Skeletal muscle tissue (tissue), 4 donors: ENCODE results near the gene GLRX2. TPM values are rescaled to one million over a fixed set of nuclear protein-coding genes. Genes with fewer than 3 reads are reported as not detected.
A peak's percentile ranks its signal among the peaks of the same experiment; 100 is the strongest.

ENCODE experiments used
- H3K27ac ChIP-seq: one replicate; pipeline ENCODE4 v1.7.0; 2013; ENCODE audit warnings: mild to moderate bottlenecking, low read depth, low read length, inconsistent platforms
- H3K27me3 ChIP-seq, 3 donors: one replicate each; pipeline ENCODE4 v1.7.0; 2013; ENCODE audit warnings: low read length in 3 of 3; ENCODE audit not compliant: control insufficient read depth in 3 of 3, insufficient read depth in 3 of 3
- H3K36me3 ChIP-seq, 3 donors: one replicate each; pipeline ENCODE4 v1.7.0; 2013; ENCODE audit warnings: low read length in 3 of 3; ENCODE audit not compliant: control insufficient read depth in 3 of 3, insufficient read depth in 3 of 3
- H3K4me1 ChIP-seq, 3 donors: one replicate each; pipeline ENCODE4 v1.7.0; 2013; ENCODE audit warnings: low read length in 3 of 3, mild to moderate bottlenecking in 3 of 3; ENCODE audit not compliant: control insufficient read depth in 3 of 3, insufficient read depth in 3 of 3
- H3K4me3 ChIP-seq, 3 donors: one replicate each; pipeline ENCODE4 v1.7.0; 2013; ENCODE audit warnings: low read length in 3 of 3
- H3K9ac ChIP-seq, 3 donors: one replicate each; pipeline ENCODE4 v1.7.0; 2013; ENCODE audit warnings: low read length in 3 of 3, mild to moderate bottlenecking in 3 of 3, moderate library complexity in 2 of 3, low read depth in 1 of 3
- H3K9me3 ChIP-seq, 3 donors: one replicate each; pipeline ENCODE4 v1.7.0; 2013; ENCODE audit warnings: low read length in 3 of 3; ENCODE audit not compliant: control insufficient read depth in 3 of 3
- total RNA-seq: library from RNA; depleted of rRNA; stranded (reverse); fragments of >200 nt; gene quantifications from one replicate; pipeline ENCODE4 v1.2.3, GENCODE V29; 2014
- donor health status: Osteomylitis.

Gene GLRX2, protein sequence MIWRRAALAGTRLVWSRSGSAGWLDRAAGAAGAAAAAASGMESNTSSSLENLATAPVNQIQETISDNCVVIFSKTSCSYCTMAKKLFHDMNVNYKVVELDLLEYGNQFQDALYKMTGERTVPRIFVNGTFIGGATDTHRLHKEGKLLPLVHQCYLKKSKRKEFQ
- 4.7 TPM for total RNA-seq

DNA sequence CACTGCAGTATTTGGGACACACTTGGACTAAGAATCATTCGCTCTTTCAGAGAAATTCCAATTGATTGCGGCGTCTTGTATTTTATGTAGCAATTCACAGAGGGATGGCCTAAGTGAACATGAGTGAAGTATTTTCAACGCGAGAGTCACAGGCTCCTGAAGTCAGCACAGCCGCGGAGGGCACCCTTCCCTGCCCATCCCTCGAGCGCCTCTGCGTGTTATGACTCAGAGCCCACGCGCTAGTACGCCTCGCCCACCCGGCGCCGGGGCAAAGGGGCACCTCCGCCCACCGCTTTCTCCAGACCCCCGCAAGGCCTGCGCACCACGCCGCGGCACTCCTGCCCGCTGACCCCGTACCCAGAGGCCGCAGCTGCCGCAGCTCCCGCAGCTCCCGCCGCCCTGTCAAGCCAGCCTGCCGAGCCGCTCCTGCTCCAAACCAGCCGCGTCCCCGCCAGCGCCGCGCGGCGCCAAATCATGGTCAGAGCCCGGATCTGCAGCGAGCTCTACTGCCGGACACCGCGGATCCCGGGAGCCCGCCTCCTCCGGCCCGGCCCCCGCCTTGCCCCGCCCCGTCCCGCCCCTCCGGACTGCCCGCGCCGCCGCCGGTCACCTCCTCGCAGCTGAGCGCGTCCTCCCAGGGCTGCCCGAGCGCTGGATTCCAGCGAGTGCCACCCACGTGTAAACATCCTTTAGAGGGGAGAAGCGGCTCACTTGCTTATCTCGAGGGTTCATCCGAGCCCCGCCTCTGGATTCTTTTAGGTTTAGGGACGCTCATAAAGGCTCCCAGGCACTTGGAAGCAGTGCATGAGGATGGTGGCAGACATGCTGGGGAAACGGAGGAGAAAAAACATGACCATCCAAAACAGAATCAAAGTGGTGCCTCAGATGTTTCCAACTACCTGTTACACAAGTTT is at the start of gene GLRX2:
TSS of gene GLRX2 (minus strand) at position 508 of the 914 bp plus-strand sequence. CDS start at position 476, 32 bp downstream.
- Histone ChIP-seq H3K9ac (peak within 1 kb of the TSS; percentile 87 to 92 (median 91)), H3K4me1 (peaks cover 16 to 18% (median 17%) of the 10 kb centered on the region in 3 donors), H3K27me3 (no peaks in the 10 kb centered on the region), H3K27ac (peak within 1 kb of the TSS; percentile 93), H3K9me3 (no peaks in the 10 kb centered on the region), H3K36me3 (peaks cover 0 to 3% (median 3%) of the 10 kb centered on the region in 3 donors), H3K4me3 (peak within 1 kb of the TSS; percentile 82 to 98 (median 87))

DNA sequence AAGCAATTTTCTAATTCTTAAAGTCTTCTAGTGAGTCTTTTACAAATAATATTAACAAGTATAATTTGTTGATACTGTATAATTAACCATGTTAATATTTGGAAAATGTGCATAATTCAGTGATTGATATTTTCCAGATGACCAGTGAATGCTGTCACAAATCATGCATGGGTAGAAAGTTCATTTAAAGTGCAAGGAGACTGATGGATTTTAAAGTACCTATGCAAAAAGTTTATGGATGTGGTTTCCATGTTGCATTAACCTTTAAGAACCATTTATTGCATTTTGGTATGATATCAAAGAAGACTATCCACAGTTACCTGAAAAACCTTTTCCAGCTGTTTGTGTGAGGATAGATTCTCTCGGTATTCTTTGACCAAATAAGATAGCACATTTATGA is 39.8 kb upstream of the GLRX2 start:
- Histone ChIP-seq H3K27me3 (no peaks in the 10 kb centered on the region), H3K4me3 (no peak overlapping the region), H3K4me1 (no peaks in the 10 kb centered on the region), H3K9ac (no peak overlapping the region), H3K27ac (no peak overlapping the region), H3K9me3 (no peaks in the 10 kb centered on the region), H3K36me3 (peaks cover 5 to 25% (median 19%) of the 10 kb centered on the region in 3 donors)

DNA sequence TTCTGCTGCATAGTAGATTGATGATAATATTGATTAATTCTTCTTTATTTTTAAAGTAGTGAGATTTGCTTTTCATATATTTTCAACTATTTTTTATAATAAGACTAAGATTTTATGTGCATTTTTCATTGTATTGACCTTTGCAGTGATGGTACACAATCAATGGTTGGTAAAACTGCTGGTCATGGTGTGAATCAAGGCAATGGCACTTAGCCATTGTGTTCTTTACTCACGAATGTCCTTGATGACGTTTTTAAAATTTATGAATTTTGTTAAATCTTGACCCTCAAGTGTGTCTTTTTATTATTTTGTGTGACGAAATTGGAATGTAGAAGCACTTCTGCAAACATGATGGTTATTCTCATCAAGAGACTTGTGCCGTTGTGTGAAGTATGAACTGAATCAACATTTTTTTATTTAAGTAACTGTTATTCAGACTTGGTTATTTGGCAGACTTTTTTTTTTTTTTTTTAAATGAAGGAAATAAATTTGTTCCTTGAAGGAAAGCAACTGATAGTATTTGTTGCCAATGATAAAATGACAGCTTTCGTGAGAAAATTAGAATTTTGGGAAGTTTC is 39.2 kb upstream of the GLRX2 start:
- H3K9me3 ChIP-seq = no peaks in the 10 kb centered on the region
- H3K9ac ChIP-seq = no peak overlapping the region
- H3K27me3 ChIP-seq = no peaks in the 10 kb centered on the region
- H3K4me3 ChIP-seq = no peak overlapping the region
- no peaks in the 10 kb centered on the region for H3K4me1 ChIP-seq
- peaks cover 5 to 27% (median 25%) of the 10 kb centered on the region in 3 donors for H3K36me3 ChIP-seq
- no peak overlapping the region for H3K27ac ChIP-seq

DNA sequence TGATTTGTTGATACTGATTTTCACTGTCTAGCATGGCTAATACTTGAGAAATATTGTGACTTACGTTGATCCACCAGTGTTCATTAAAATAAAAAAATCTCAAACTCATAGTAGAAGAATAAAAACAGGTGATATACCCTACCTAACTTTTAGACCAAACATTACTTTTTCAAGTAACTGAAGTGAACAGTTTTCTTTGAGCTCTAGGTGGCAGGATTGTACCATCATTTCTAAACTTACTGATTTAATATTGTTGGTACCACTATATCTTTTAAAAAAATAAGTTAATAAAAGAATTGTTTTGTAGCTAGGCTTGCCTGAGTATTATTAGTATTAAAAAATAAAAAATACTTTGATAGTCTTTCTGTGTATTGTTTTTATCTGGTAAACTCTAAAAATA is 38.1 kb upstream of the GLRX2 start:
- Histone ChIP-seq H3K36me3 (peaks cover 5 to 27% (median 24%) of the 10 kb centered on the region in 3 donors), H3K4me1 (no peaks in the 10 kb centered on the region), H3K4me3 (no peak overlapping the region), H3K27me3 (no peaks in the 10 kb centered on the region), H3K27ac (no peak overlapping the region), H3K9ac (no peak overlapping the region), H3K9me3 (no peaks in the 10 kb centered on the region)

DNA sequence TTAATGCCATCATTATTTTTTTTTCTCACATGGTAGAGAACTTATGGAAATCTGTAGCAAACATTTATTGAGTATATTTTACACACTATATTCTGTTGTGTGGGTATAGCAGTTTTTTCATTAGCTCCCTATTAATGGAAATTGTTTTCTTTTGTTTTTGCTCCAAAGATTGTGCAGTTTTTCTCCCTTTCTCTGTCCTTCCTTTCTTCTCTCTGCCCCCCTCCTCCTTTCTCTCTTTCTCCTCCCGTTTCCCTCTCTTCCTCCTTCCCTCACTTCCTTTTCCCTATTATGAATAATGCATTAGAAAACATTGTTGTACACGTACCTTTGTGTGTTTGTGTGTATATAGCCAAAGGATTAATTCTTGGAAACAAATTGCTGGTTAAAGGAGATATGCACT is 37.2 kb upstream of the GLRX2 start:
- no peak overlapping the region for H3K4me3 ChIP-seq
- H3K36me3 ChIP-seq = peaks cover 5 to 25% (median 19%) of the 10 kb centered on the region in 3 donors
- H3K27ac ChIP-seq = no peak overlapping the region
- H3K9ac ChIP-seq = no peak overlapping the region
- H3K4me1 ChIP-seq = no peaks in the 10 kb centered on the region
- no peaks in the 10 kb centered on the region for H3K27me3 ChIP-seq
- H3K9me3 ChIP-seq = no peaks in the 10 kb centered on the region

DNA sequence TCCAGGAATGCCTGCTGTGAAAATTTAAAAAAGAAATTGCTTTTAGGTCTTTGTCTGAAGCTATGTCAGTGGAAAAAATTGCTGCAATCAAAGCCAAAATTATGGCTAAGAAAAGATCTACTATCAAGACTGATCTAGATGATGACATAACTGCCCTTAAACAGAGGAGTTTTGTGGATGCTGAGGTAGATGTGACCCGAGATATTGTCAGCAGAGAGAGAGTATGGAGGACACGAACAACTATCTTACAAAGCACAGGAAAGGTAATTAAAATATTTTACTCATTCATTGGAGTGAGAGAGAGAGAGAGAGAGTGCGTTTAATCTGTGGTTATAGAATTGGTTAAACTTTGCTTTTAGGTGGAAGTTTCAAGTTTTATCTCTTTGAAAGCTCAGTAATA is 36.6 kb upstream of the GLRX2 start:
- no peak overlapping the region for H3K27ac ChIP-seq
- no peak overlapping the region for H3K4me3 ChIP-seq
- H3K36me3 ChIP-seq = peaks cover 5 to 25% (median 19%) of the 10 kb centered on the region in 3 donors
- no peaks in the 10 kb centered on the region for H3K4me1 ChIP-seq
- no peaks in the 10 kb centered on the region for H3K27me3 ChIP-seq
- H3K9me3 ChIP-seq = no peaks in the 10 kb centered on the region
- no peak overlapping the region for H3K9ac ChIP-seq

GRCh38 chr1:193140254-193140653 is 35.0 kb upstream of the GLRX2 start:
- H3K27ac ChIP-seq = no peak overlapping the region
- H3K4me3 ChIP-seq = no peak overlapping the region
- no peaks in the 10 kb centered on the region for H3K9me3 ChIP-seq
- no peak overlapping the region for H3K9ac ChIP-seq
- H3K36me3 ChIP-seq = peaks cover 10 to 33% (median 26%) of the 10 kb centered on the region in 3 donors
- H3K4me1 ChIP-seq = no peaks in the 10 kb centered on the region
- H3K27me3 ChIP-seq = no peaks in the 10 kb centered on the region

GRCh38 chr1:193131266-193131860 is 26.1 kb upstream of the GLRX2 start:
- H3K9ac ChIP-seq = no peak overlapping the region
- H3K9me3 ChIP-seq = no peaks in the 10 kb centered on the region
- no peak overlapping the region for H3K27ac ChIP-seq
- H3K4me1 ChIP-seq = no peaks in the 10 kb centered on the region
- H3K36me3 ChIP-seq = peaks cover 10 to 28% (median 26%) of the 10 kb centered on the region in 3 donors
- no peaks in the 10 kb centered on the region for H3K27me3 ChIP-seq
- no peak overlapping the region for H3K4me3 ChIP-seq

- Histone ChIP-seq H3K27ac (no peak overlapping the region), H3K4me3 (no peak overlapping the region), H3K36me3 (peaks cover 4 to 7% (median 6%) of the 10 kb centered on the region in 3 donors), H3K27me3 (no peaks in the 10 kb centered on the region), H3K4me1 (peaks cover 8 to 15% (median 13%) of the 10 kb centered on the region in 3 donors), H3K9me3 (no peaks in the 10 kb centered on the region), H3K9ac (no peak overlapping the region)
Measured at GRCh38 chr1:193125369-193125768, 20.2 kb upstream of the GLRX2 start.
